ENCODE data around the gene HMX1. TPM values are rescaled to one million over a fixed set of nuclear protein-coding genes. Genes with fewer than 3 reads are reported as not detected.

HMX1 gene
- total RNA-seq, 4 donors from 2014 or later: 0.19 TPM; not detected in 3

DNA sequence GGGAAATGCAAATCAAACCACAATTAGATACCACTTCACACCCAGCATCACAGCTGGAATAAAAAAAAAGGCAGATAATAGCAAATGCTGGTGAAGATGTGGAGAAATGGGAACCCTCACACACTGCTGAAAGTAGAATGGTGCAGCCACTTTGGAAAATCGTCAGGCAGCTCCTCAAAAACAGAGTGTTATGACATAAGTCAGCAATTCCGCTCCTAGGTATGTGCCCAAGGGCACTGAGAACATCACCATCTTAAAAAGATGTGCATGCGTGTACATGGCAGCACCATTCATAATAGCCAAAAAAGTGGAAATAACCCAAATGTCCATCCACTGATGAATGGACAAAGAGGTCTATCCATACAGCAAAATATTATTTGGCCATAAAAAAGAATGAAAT is 28.0 kb downstream of the HMX1 start:
- Histone ChIP-seq H3K9me3 (peaks cover 0 to 7% (median 0%) of the 10 kb centered on the region in 3 donors), H3K36me3 (no peaks in the 10 kb centered on the region), H3K27ac (no peak overlapping the region), H3K4me1 (no peaks in the 10 kb centered on the region), H3K4me3 (no peak overlapping the region), H3K27me3 (peaks cover 0 to 80% (median 0%) of the 10 kb centered on the region in 4 donors)
- DNase-seq: no peak
- TF ChIP-seq POLR2A (IDR thresholded peaks at IDR 0.05) (no peak), CTCF (IDR thresholded peaks at IDR 0.05) (no peak)
- 76 to 79% methylated on average over 3 of the region's 3 CpGs for WGBS, 2 donors
- intact Hi-C loops (cut with DNase I): no loop called here

GRCh38 chr4:8842614-8843013 is 29.0 kb downstream of the HMX1 start:
- H3K4me3 ChIP-seq: no peak overlapping the region
- no peaks in the 10 kb centered on the region for H3K4me1 ChIP-seq
- H3K36me3 ChIP-seq: no peaks in the 10 kb centered on the region
- peaks cover 0 to 7% (median 0%) of the 10 kb centered on the region in 3 donors for H3K9me3 ChIP-seq
- TF ChIP-seq POLR2A (IDR thresholded peaks at IDR 0.05): no peak
- intact Hi-C loops (cut with DNase I): no loop called here
- H3K27me3 ChIP-seq: peaks cover 0 to 73% (median 0%) of the 10 kb centered on the region in 4 donors
- DNase-seq: no peak
- 0 to 27% methylated on average over 2 of the region's 2 CpGs for WGBS, 2 donors
- no peak overlapping the region for H3K27ac ChIP-seq

DNA sequence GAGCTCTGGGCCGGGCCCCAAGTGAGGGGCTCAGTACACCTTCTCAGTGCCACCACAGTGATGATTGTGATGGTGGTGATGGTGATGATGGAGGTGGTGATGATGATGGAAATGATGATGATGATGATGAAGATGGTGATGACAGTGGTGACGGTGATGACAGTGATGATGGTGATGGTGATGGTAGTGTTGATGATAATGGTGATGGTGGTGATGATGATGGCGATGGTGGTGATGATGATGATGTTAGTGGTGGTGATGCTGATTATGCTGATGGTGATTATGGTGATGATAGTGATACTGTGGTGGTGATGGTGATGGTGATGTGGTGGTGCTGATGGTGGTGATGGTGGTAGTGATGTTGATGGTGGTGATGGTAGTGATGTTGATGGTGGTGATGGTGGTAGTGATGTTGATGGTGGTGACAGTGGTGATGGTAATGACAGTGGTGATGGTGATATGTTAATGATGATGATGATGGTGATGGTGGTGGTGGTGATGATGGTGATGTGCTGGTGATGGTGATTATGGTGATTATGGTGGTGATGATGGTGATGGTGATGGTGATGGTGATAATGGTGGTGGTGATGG is 29.9 kb downstream of the HMX1 start:
- Histone ChIP-seq H3K27me3 (peaks cover 0 to 73% (median 0%) of the 10 kb centered on the region in 4 donors), H3K4me3 (no peak overlapping the region), H3K4me1 (no peaks in the 10 kb centered on the region), H3K27ac (no peak overlapping the region), H3K9me3 (peaks cover 0 to 7% (median 0%) of the 10 kb centered on the region in 3 donors), H3K36me3 (no peaks in the 10 kb centered on the region)
- TF ChIP-seq CTCF (IDR thresholded peaks at IDR 0.05): no peak
- intact Hi-C loops (cut with DNase I): no loop called here
- DNase-seq: no peak
- WGBS, 2 donors: 88 to 93% methylated on average over 2 to 3 of the region's 3 CpGs

- no peak for DNase-seq
- intact Hi-C loops (cut with DNase I): no loop called here
Measured at GRCh38 chr4:8840816-8841455, 30.7 kb downstream of the HMX1 start.

GRCh38 chr4:8840006-8840793 is 31.4 kb downstream of the HMX1 start:
- intact Hi-C loops (cut with DNase I): no loop called here
- Histone ChIP-seq H3K9me3 (peaks cover 0 to 7% (median 0%) of the 10 kb centered on the region in 3 donors), H3K4me1 (no peaks in the 10 kb centered on the region), H3K36me3 (no peaks in the 10 kb centered on the region), H3K27me3 (peaks cover 0 to 68% (median 0%) of the 10 kb centered on the region in 4 donors), H3K4me3 (no peak overlapping the region), H3K27ac (no peak overlapping the region)
- no peak for DNase-seq
- TF ChIP-seq CTCF (IDR thresholded peaks at IDR 0.05): no peak
- no peak for TF ChIP-seq POLR2A (IDR thresholded peaks at IDR 0.05)
- 52 to 77% methylated on average over 5 to 8 of the region's 10 CpGs for WGBS, 2 donors

More at GRCh38 chr4:8840816-8841455, 30.7 kb downstream of the HMX1 start:
- H3K27me3 ChIP-seq: peaks cover 0 to 68% (median 0%) of the 10 kb centered on the region in 4 donors
- no peak overlapping the region for H3K27ac ChIP-seq
- H3K4me3 ChIP-seq: no peak overlapping the region
- no peaks in the 10 kb centered on the region for H3K4me1 ChIP-seq
- WGBS, 2 donors: 85 to 94% methylated on average over 7 of the region's 14 CpGs
- H3K36me3 ChIP-seq: no peaks in the 10 kb centered on the region
- TF ChIP-seq POLR2A (IDR thresholded peaks at IDR 0.05): no peak
- TF ChIP-seq CTCF (IDR thresholded peaks at IDR 0.05): no peak
- H3K9me3 ChIP-seq: peaks cover 0 to 7% (median 0%) of the 10 kb centered on the region in 3 donors
